DMS79 (cell line): Measurements from ENCODE around the gene GPD2.
"Not testable (repeated sequence)": the region's sequence is repeated elsewhere in the genome, so short reads cannot be mapped to it uniquely, and the experiment has no call there.

ENCODE experiments used
- DNase-seq: peaks from one replicate; lab custom pipeline; 2025; lab: John Stamatoyannopoulos, UW

Gene GPD2

DNA sequence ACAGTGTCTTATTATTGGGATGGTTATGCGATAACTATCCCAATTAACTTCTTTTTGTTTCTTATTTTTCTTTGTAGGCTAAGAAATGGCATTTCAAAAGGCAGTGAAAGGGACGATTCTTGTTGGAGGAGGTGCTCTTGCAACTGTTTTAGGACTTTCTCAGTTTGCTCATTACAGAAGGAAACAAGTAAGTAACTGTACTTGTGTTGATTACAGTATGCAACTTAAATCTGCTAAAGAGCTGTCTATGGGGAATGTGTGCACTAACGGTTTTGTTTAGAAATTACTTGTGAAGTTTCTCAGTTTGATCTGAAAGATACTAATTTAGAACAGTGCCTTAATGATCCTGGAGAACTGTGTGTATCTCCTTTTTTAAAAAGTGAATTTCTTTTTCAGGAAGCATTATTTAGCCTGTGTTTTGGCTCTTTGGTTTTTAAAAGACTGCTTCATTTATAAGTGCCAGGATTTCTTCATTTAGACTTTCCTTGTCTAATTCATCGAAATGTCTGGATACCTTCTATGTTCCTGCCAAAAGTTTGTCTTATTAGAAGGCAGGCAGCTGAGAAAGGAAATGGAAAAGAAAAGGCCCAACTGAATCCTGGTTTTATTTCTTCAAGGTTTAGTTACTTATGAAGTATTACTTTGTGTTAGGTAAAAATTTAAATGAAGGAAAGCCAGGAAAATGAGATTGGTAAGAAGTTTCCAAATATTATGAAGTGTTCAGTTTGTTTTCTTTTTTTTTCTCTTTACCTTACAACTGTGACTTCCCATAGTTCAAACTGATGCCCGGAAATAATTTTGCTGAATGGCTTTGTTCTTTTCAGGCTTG, 40.1 kb downstream of the GPD2 start:
- no peak for DNase-seq

DNA sequence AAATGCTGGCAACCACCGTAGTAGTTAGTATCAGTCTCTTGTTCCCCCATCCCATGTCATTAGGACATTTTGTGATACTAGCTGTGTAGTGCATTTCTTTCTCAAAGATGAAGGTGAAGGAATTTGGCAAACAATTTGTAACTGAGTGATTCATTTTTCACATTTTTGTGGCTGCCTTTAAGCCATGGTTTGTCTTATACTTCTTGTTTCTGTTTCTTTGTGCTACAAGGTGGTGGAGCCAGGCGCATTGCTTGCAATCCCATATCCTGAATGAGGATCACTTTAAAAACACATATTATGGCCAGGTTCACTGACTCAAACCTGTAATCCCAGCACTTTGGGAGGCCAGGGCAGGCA, 40.6 kb downstream of the GPD2 start:
- DNase-seq = no peak

DNA sequence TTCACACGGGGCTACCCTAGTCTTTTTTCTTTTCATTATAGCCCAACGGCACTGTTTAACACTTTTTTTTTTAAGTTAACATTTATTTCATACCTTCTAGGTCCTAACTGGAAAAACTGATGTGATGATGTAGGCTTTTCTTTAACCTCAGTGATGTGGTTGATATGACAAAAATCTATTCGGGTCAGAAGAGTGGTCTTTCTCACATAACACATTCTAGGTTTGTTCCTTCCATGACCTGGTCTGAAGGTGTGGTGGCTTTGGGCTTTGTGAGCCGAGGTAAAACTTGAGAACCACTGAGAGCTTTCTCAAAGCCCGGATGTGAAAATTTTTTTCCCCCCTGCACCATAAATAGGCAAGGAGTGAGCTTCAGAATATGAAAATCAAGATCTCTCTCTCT, 44.2 kb downstream of the GPD2 start:
- no peak for DNase-seq

DNA sequence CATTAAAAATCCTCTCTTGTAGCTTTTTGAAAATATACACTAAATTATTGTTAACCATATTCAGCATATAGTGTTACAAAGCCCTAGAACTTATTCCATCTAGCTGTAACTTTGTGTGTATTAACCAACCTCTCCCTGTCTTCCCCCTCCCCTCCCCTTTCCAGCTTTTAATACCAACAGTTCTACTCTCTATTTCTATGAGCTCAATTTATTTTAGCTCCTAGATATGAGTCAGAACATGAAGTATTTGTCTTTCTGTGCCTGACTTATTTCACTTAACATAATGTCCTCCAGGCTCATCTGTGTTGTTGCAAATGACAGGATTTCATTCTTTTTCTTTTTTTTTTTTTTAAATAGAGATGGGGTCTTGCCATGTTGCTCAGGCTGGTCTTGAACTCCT, 45.1 kb downstream of the GPD2 start:
- DNase-seq = no peak

DNA sequence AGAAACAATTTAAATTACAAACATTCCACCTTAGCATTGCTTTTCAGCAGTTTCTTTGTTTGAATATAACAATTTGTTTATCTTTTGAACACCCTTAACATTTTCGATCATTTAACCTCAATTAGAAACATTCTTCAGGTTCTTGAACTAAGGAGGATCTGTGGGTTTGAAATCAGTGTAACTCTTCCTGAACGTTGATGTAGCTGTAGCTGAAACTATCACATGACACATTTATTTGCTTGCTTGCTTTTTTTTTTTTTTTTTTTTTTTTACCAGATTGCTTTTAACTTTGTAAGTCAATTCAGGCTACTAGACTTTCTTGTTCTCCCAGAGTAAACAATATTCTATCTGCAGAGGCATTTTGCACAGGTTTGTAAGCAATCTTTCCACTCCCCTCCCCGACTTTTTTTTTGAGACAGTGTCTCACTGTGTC, 47.6 kb downstream of the GPD2 start:
- DNase-seq = no peak

DNA sequence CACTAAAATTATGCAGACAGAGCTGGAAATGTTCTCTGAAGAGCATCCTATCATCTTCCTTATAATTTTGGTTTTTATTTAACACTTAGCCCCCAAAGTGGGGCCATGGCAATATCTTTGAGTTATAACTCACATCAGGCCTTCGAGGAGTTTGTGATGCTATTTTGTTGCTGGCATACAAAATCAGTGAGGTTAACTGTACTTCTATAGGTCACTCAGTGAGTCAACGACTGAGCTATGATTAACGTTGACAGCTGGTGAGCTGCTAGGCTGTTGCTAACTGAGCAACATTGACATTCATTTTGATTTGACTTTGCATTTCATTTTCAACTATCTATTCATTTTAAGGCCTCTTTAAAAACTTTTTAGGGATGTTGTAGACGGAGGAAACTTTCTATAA, 50.0 kb downstream of the GPD2 start:
- DNase-seq = no peak

DNA sequence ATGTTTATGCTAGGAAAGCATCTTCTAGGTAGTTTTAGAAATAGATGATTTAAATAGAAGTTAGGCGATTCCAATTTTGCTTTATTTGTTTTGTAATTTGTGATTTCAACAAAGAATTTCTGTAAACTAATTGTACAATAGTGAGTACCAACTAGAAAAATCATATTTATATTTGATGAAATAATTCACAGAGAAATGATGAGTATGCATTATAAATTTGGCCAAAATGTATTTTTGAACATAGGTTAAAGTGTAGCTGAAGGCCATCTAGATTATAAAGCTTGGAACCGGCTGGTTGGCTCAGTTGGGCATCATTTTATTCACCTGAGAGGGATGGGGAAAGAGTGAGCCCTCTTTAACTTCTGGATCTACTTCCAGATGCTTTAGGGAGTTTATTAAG, 50.4 kb downstream of the GPD2 start:
- no peak for DNase-seq

DNA sequence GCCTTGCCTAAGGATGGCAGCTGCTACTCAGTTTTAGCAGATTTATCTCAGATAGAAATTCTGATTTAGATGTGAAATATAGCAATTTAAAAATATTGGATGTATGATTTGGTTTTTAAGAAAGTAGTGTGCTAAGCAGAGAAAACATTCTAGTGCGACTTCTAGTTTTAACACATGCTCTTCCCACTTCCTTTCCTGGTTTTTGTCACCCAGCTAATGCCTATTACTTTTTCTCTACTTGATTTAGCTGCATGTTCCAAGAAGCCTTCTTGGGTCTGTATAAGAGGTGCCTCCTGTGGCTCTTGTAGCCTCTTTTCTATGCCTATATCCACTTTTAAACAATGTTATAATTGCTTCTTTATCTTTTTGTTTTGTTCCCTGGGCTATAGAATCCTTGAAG, 53.0 kb downstream of the GPD2 start:
- DNase-seq = no peak

DNA sequence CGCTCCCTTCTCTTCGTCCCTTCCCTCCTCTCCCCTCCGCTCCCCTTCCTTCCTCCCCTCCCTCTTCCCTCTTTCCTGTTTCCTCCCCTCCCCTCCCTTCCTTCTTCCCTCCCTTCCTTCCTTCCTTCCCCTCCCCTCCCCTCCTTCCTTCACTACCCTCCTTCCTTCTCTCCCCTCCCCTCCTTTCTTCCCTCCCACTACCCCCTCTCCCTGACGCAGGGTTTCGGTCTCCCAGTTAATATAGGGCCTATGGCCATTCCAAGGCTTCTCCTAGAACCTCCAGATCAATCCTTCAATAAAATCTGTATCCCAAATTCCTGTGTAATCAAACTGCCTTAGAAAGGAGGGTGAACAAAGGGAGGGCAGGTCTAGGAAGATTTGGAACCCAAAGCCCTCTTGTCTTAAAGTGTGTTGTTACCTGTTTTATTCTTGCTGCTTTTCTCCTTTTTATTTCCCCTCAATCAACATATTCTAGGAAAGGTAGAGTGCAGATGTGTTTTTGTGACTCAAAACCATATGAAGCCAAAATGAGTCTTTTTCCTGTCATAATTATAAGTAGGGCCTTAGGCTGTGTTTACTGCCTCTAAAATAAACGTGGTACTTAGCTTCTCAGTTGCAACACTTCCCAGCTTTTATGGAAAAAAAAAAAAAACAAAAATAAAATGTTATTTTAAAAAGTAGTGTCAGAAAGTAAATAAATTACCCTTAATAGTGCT, 53.7 kb downstream of the GPD2 start:
- DNase-seq = no peak

DNA sequence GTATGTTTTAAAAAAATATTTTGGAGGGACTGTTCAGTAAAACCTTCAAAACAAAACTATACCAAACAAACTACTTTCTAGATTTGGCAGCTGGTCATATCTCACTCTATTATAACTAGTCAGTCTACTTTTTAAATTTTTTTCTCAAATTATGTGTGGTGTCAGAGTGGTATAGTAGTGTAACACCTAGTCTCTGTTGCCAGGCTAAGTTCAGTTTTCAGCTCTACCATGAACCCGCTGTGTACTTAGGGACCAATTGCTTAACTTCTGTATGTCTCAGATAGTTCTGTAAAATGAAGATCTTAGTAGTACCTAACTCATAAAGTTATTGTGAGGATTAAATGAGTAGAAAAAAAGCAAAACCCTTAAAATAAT, 54.3 kb downstream of the GPD2 start:
- no peak for DNase-seq

DNA sequence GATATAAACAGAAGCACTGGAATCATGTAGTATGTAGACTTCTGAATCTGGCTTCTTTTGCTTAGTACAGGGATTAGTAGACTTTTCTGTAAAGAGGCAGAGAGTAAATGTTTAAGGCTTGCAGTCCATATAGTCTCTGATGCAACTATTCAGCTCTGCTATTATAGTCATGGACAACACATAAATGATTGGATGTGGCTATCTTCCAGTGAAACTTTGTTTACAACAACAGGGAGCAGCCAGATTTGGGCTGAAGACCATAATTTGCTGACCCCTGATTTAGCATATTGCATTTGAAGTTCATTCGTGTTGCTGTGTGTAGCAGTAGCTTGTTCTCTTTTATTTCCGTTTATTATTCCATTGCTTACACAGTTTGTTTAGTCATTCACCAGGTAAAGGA, 55.0 kb downstream of the GPD2 start:
- no peak for DNase-seq

DNA sequence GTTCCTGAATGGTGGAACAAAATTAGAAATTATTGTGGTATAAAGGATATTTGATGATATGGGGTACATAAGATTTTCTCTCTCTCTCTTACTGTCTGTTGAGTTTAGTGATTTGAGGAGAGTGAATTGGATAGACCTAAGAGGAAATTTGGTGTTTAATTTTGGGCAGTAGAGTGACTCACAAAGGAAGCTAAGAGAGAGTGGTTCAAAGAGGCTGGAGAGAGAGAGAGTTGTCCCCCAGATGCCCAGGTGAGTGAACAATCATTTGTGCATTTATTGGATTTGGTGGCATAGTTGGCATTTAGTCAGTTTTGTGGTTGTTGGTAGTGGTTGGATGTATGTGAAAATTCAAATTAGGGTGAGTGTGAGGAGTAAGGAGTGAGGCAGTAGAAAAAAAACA, 56.8 kb downstream of the GPD2 start:
- DNase-seq = no peak

DNA sequence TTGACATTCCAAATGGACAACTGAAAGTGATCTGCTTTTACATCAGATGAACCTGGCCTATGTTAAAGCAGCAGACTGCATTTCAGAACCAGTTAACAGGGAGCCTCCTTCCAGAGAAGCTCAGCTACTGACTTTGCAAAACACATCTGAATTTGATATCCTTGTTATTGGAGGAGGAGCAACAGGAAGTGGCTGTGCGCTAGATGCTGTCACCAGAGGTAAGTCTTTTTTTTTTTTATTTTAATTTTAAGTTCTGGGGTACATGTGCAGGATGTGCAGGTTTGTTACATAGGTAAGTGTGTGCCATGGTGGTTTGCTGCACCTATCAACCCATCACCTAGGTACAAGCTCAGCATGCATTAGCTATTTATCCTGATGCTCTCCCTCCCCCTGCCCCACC, 59.8 kb downstream of the GPD2 start:
- DNase-seq = not testable (repeated sequence)

DNA sequence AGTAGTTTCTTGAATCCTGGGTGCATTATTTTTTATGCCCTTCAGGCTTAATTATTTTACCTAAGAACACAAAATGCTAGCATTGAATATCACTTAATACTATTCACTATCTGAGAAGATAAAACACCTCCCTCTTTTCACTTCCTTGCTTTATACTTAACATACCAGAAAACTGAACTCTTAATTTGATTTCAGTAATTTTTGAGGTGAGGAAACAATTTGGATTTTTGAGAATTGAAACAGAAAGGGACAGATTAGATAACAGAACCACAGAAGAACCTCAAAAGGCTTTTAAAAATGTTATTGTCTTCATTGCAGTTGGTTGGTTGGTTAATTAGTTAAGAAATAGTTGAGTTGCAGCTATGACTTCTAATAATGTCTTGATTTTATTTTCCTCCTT, 69.5 kb downstream of the GPD2 start:
- no peak for DNase-seq

DNA sequence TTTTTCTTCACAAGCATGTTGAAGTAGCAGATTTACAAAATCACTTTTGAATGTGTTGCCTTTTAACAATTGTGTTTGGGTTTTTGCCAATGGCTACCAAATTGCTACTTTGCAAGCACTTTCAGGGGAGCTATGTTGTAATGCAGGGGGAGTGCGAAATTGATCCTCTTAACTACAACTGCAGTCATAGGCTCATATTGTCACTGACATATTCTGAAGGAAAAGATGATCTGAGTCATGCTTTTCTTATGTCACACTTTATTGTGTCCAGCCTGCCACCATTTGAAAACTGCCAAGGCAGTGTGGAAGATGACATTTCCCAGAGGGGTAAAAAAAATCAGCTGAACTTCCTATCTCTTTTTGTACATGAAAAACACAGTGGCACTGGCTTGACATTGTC, 74.9 kb downstream of the GPD2 start:
- DNase-seq = no peak

DNA sequence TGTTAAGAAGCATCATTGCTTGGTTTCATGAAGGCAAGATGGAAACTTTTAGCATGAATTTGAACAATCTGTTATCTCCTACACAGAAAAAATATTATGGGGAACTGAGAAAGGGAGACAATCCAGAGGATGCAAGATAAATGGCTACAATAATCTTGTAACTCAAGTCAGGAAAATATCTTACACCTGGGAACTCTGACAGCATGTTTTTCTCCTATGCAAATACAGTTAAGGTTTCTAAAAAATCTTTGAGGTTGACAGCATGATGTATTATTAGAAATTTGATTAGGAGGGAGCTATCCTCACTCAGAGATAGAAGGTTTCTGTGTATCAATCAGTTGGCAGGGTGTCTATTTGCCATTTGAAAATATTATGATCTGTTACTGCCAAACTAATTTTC, 75.6 kb downstream of the GPD2 start:
- no peak for DNase-seq

DNA sequence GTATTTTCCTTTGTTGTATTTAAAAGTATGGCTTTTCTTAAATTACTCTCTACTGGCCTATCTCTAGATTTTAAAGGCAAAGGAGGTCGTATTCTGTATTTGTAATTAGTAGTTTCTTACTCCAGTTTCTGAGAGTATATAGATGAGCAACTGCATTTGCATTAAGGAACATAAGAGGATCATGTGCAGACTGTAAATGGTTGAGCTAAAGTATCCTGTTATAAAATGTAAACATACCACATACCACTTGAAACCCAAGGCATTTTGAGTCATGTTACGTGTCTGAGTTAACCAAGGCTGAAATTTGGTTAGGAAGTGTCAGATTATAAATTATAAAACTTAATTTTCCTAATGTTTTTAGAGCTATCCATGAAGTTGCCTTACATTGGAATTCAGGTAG, 76.3 kb downstream of the GPD2 start:
- DNase-seq = no peak

DNA sequence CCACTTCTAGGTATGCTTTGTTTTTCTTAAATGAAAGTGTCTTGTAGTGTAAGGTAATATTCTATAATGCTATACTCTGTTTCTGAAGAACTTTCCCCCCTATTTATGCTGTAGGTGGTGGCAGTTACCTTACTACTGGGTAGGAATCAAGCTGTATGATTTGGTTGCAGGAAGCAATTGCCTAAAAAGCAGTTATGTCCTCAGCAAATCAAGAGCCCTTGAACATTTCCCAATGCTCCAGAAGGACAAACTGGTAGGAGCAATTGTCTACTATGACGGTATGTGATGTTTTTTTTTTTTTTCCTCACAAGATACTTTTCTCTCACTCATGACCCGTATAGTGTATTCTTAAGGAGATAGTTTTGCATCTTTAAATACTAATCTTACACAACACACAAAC, 77.0 kb downstream of the GPD2 start:
- no peak for DNase-seq

DNA sequence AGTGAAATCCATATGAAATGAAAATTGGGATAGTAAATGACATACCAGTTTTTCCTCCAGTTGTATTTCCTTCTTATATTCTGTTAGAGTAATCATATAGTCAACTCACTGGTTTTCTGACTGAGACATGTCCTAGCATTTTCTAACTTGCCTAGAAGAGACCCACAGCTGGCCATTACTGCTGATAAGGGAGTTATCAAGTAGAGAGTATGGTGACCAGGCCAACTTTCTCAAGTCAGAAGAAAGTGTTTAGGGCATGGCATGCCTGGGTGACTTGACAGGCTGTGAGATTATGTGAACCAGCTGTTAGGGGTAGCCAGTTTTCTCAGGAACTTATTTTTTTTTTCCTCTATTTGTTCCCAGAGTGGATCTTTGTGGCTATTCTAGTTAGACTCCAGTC, 81.2 kb downstream of the GPD2 start:
- DNase-seq = no peak

DNA sequence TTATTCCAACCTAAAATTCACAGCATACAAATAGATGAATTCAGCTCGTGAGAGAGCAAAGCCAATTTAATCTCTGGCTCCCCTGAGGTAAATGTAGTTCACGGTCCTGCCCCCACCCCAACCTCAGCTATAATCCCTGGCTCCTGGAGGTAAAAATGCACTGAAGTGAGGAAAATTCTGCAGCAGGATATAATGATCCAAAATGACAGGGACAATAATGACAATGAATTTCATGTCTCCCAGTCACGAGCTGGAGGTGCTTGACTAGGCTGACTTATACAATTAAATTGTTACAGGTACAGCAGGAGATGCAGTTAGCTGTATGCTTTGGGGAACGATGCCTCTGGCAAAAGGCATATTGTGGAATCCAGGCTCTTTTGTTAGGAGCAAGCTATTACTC, 82.0 kb downstream of the GPD2 start:
- no peak for DNase-seq

DNA sequence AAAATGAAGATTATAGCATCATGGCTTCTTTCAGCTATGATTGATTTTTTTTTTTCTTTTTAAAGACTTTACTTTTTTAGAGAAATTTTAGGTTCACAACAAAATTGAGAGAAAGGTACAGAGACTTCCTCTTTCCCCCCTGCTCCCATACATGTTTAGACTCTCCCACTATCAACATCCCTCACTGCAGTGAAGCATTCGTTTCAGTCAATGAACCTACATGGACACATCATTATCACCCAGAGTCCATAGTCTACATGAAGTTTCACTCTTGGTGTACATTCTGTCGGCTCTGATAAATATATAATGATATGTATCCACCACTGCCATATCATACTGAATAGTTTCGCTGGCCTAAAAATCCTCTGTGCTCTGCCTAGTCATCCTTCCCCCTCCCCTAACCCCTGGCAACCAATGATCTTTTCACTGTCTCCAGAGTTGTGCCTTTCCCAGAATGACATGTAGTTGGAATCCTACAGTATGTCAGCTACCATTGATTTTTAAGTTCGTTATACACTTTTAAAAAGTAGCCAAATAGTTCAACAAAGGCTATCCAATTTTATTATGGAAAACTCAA, 86.8 kb downstream of the GPD2 start:
- no peak for DNase-seq

DNA sequence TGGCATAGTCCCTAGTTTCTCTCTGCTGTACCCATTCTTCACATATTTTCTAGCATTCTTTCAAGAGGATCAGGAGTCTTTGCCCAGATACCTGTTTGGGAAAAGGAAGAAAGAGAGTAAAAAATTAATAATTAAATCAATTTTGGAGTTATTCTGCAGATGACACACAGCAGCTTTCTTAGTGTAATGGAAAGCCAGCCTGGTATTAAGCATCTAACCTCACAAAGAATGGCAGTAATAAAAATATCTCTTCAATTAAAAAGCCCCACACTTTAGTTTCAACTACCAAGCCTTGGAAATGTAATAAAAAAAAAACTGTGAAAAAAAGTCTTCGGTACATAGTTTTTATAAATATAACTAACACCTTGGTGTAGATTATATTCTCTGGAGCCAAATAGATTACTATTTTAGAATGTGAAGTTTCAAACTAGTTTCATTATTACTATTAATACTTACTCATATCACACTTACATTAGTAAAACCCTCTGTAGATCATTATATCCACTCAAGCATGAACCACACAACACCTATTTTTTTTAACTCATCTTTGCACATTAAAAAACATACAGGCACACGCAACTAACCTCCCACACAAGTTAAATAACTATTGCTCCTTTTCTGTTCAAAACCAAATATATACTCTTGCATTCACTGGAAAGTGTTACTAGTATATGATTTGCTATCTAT, 90.9 kb downstream of the GPD2 start:
- DNase-seq = no peak

DNA sequence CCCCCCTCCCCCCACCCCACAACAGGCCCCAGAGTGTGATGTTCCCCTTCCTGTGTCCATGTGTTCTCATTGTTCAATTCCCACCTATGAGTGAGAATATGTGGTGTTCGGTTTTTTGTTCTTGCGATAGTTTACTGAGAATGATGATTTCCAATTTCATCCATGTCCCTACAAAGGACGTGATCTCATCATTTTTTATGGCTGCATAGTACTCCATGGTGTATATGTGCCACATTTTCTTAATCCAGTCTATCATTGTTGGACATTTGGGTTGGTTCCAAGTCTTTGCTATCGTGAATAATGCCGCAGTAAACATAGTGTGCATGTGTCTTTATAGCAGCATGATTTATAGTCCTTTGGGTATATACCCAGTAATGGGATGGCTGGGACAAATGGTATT, 92.4 kb downstream of the GPD2 start:
- not testable (repeated sequence) for DNase-seq
